ENCODE data around the gene NRG3.

NRG3 gene

GRCh38 chr10:81874875-81875466 lies at the start of gene NRG3:
NRG3 (plus strand) TSS chr10:81875194.
- DNase-seq (ENCODE audit: low spot score) = peak; percentile 56

GRCh38 chr10:81828251-81828650 lies 46.7 kb upstream of the NRG3 start:
- DNase-seq (ENCODE audit: low spot score) = no peak

GRCh38 chr10:81831060-81831459 lies 43.9 kb upstream of the NRG3 start:
- DNase-seq (ENCODE audit: low spot score) = no peak

- DNase-seq (ENCODE audit: low spot score) = no peak
Observed at GRCh38 chr10:81838950-81839349, 36.0 kb upstream of the NRG3 start.

GRCh38 chr10:81843042-81843441 lies 32.0 kb upstream of the NRG3 start:
- DNase-seq (ENCODE audit: low spot score) = no peak

GRCh38 chr10:81847675-81848074 lies 27.3 kb upstream of the NRG3 start:
- no peak for DNase-seq (ENCODE audit: low spot score)

- no peak for DNase-seq (ENCODE audit: low spot score)
Observed at GRCh38 chr10:81848514-81848913, 26.5 kb upstream of the NRG3 start.

GRCh38 chr10:81848931-81849330 lies 26.1 kb upstream of the NRG3 start:
- no peak for DNase-seq (ENCODE audit: low spot score)

GRCh38 chr10:81862596-81862995 lies 12.4 kb upstream of the NRG3 start:
- DNase-seq (ENCODE audit: low spot score) = no peak

GRCh38 chr10:81863771-81864170 lies 11.2 kb upstream of the NRG3 start:
- DNase-seq (ENCODE audit: low spot score) = no peak

GRCh38 chr10:81865581-81865980 lies 9.4 kb upstream of the NRG3 start:
- no peak for DNase-seq (ENCODE audit: low spot score)

- DNase-seq (ENCODE audit: low spot score) = no peak
Observed at GRCh38 chr10:81866753-81867152, 8.2 kb upstream of the NRG3 start.

- DNase-seq (ENCODE audit: low spot score) = no peak
Observed at GRCh38 chr10:81870472-81870871, 4.5 kb upstream of the NRG3 start.

GRCh38 chr10:81871558-81871957 lies 3.4 kb upstream of the NRG3 start:
- DNase-seq (ENCODE audit: low spot score) = no peak

GRCh38 chr10:81872206-81872862 lies 2.7 kb upstream of the NRG3 start:
- no peak for DNase-seq (ENCODE audit: low spot score)

- no peak for DNase-seq (ENCODE audit: low spot score)
Observed at GRCh38 chr10:81873231-81873931, 1.6 kb upstream of the NRG3 start.

- peak; percentile 90 for DNase-seq (ENCODE audit: low spot score)
Observed at GRCh38 chr10:81873932-81874816, 820 bp upstream of the NRG3 start.

GRCh38 chr10:81875467-81876252 lies 666 bp downstream of the NRG3 start:
- DNase-seq (ENCODE audit: low spot score) = peak; percentile 59

GRCh38 chr10:81876253-81877077 lies 1.5 kb downstream of the NRG3 start:
- DNase-seq (ENCODE audit: low spot score) = peak; percentile 72

- DNase-seq (ENCODE audit: low spot score) = no peak
Observed at GRCh38 chr10:81877596-81877995, 2.6 kb downstream of the NRG3 start.

GRCh38 chr10:81882011-81882410 lies 7.0 kb downstream of the NRG3 start:
- no peak for DNase-seq (ENCODE audit: low spot score)
